ENCODE data around the gene GRIN1.
A peak's percentile ranks its signal among the peaks of the same experiment; 100 is the strongest.

The GRIN1 gene

DNA sequence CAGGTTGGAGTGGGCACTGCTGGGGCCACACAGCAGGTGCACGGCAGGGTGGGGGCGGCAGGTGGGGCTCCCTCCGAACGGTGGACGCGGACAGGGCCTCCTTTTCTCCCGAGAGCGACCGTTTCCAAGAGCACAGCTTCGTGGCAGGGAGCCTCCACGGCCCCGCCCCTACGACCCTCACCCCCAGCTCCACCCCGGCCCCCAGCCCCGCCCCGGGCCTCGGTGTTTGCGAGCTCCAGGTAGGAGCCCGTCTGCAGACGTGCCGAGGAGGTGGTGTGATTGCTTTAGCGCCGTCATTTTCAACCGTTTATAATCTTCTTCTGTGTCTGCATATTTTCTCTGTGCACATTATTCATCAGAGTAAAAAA, 8.8 kb downstream of the GRIN1 start:
- Histone ChIP-seq H3K4me3 (replicated peaks; ENCODE audit: low read depth, low read length) (no peak overlapping the region), H3K36me3 (ENCODE audit: control insufficient read depth, insufficient read depth, low read length) (no peaks in the 10 kb centered on the region), H3K27me3 (replicated peaks; ENCODE audit: control insufficient read depth, insufficient read depth, low read length) (no peaks in the 10 kb centered on the region)
- TF ChIP-seq, protein P1, sequence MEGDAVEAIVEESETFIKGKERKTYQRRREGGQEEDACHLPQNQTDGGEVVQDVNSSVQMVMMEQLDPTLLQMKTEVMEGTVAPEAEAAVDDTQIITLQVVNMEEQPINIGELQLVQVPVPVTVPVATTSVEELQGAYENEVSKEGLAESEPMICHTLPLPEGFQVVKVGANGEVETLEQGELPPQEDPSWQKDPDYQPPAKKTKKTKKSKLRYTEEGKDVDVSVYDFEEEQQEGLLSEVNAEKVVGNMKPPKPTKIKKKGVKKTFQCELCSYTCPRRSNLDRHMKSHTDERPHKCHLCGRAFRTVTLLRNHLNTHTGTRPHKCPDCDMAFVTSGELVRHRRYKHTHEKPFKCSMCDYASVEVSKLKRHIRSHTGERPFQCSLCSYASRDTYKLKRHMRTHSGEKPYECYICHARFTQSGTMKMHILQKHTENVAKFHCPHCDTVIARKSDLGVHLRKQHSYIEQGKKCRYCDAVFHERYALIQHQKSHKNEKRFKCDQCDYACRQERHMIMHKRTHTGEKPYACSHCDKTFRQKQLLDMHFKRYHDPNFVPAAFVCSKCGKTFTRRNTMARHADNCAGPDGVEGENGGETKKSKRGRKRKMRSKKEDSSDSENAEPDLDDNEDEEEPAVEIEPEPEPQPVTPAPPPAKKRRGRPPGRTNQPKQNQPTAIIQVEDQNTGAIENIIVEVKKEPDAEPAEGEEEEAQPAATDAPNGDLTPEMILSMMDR (IDR thresholded peaks at IDR 0.05; ENCODE audit: insufficient read depth, low read length, poor library complexity, severe bottlenecking): no peak
- no peak for DNase-seq (ENCODE audit: extremely low read depth, insufficient read length)

DNA sequence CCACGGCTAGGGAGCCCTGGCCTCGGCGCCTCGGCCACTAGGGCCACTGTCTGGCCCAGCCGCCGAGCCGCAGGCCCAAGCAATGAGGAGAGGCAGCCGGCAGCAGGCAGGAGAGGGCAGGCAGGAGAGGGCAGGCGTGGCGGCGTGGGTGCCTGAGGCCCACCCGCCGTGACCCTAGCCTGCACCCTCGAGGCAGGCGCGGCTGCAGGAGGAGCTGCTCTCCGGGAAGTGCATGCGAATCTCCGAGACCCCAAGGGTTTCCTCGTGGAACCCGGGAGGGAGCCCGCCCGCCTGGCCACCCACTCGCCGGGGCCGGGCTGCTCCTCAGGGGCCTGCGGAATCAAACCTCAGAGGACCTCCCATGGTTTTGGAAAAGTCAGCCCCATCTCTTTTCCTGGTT, 9.3 kb downstream of the GRIN1 start:
- TF ChIP-seq, protein P1 (IDR thresholded peaks at IDR 0.05; ENCODE audit: insufficient read depth, low read length, poor library complexity, severe bottlenecking): no peak
- no peak for DNase-seq (ENCODE audit: extremely low read depth, insufficient read length)
- H3K4me3 ChIP-seq (replicated peaks; ENCODE audit: low read depth, low read length): no peak overlapping the region
- H3K36me3 ChIP-seq (ENCODE audit: control insufficient read depth, insufficient read depth, low read length): no peaks in the 10 kb centered on the region
- H3K27me3 ChIP-seq (replicated peaks; ENCODE audit: control insufficient read depth, insufficient read depth, low read length): no peaks in the 10 kb centered on the region

DNA sequence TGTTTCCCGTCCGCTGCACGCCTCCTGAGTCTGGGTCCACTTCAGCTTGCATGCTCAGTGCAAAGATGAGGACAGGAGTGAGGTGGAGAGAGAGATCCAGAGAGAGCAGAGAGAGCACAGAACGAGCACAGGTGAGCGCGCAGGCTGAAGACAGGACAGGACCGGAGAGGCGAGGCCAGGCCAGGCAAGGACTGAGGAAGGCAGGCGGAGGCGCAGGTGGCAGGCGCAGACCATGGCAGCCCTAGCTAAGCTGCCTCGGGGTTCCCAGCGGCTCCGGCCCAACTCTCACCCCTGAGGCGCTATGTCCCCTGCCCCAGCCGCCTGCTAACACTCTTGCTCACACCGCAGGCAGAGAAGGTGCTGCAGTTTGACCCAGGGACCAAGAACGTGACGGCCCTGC, 9.7 kb downstream of the GRIN1 start:
- no peaks in the 10 kb centered on the region for H3K27me3 ChIP-seq (replicated peaks; ENCODE audit: control insufficient read depth, insufficient read depth, low read length)
- no peak for DNase-seq (ENCODE audit: extremely low read depth, insufficient read length)
- no peak overlapping the region for H3K4me3 ChIP-seq (replicated peaks; ENCODE audit: low read depth, low read length)
- TF ChIP-seq, protein P1 (IDR thresholded peaks at IDR 0.05; ENCODE audit: insufficient read depth, low read length, poor library complexity, severe bottlenecking): no peak
- no peaks in the 10 kb centered on the region for H3K36me3 ChIP-seq (ENCODE audit: control insufficient read depth, insufficient read depth, low read length)

DNA sequence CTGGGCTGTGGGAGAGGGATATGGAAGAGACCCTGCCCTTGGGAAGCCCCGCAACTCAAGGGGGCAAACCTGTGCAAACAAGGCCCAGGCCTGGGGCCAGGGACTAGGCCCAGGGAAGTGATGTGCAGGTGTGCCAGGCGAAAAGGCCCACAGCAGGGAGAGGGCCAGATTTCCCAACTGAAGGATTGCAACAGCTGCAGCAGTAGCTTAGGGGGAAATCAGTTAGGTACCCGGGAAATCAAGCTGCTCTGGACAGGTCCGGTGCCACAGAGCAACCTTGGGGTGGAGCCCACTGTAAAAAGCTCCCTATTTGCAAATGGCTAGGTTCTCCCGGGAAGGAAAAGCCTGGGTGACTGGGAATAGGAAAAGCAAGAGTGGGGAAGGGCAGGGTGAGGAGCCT, 10.4 kb downstream of the GRIN1 start:
- Histone ChIP-seq H3K36me3 (ENCODE audit: control insufficient read depth, insufficient read depth, low read length) (no peaks in the 10 kb centered on the region), H3K27me3 (replicated peaks; ENCODE audit: control insufficient read depth, insufficient read depth, low read length) (no peaks in the 10 kb centered on the region), H3K4me3 (replicated peaks; ENCODE audit: low read depth, low read length) (no peak overlapping the region)
- DNase-seq (ENCODE audit: extremely low read depth, insufficient read length): no peak
- TF ChIP-seq, protein P1 (IDR thresholded peaks at IDR 0.05; ENCODE audit: insufficient read depth, low read length, poor library complexity, severe bottlenecking): no peak

DNA sequence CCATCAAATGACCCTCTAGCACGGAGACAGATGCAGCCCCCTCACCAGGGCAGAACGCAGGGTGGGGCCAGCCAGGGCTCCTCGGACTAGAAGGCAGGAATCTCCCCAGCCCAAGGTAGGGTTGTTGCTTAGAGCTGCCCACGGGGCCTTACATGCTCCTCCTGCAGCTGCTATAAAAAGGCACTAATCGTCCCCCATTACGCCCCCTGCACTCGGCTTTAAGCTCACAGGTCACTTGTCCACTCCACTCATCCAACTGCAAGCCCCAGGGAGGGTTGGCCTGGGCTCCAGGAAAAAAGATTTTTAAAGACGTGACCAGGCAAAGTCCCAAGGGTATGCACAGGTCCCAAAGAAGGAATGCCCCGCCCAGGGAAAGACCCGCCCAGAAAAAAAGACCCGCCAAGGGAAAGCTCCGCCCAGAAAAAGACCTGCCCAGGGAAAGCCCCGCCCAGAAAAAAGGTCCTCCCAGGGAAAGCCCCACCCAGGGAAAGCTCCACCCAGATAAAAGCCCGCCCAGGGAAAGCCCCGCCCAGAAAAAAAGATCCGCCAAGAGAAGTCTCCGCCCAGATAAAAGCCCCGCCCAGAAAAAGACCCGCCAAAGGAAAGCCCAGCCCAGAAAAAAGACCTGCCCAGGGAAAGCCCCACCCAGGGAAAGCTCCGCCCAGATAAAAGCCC, 11.1 kb downstream of the GRIN1 start:
- no peaks in the 10 kb centered on the region for H3K27me3 ChIP-seq (replicated peaks; ENCODE audit: control insufficient read depth, insufficient read depth, low read length)
- peak; percentile 69 for DNase-seq (ENCODE audit: extremely low read depth, insufficient read length)
- no peaks in the 10 kb centered on the region for H3K36me3 ChIP-seq (ENCODE audit: control insufficient read depth, insufficient read depth, low read length)
- peak overlapping the region; percentile 12 for H3K4me3 ChIP-seq (replicated peaks; ENCODE audit: low read depth, low read length)
- TF ChIP-seq, protein P1 (IDR thresholded peaks at IDR 0.05; ENCODE audit: insufficient read depth, low read length, poor library complexity, severe bottlenecking): no peak
